Measurements from ENCODE around the gene NTRK2.

Gene NTRK2

DNA sequence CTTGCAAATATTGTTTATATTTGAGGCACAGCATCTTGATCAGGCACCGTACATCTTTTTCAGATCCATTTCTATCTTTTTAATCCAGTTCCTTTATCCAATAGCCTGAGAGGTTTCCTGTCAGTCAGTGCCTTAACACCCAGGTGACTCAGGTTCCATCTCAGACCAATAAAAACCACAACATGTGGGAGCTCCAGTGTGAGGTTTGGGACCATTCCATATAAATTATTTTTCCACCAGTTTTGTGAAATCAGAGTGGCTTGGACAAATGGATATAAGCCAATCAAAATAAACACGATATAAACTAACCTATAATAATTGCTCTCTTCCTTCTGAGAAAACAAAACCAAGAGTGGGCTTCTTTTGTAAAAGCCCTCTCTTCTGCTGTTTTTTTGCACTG lies 351.3 kb downstream of the NTRK2 start:
- DNase-seq = no peak
- in situ Hi-C loops (cut with MboI; ENCODE audit: low pct_unique_long_range_greater_than_20kb, low sequenced_read_pairs) = no loop called here

DNA sequence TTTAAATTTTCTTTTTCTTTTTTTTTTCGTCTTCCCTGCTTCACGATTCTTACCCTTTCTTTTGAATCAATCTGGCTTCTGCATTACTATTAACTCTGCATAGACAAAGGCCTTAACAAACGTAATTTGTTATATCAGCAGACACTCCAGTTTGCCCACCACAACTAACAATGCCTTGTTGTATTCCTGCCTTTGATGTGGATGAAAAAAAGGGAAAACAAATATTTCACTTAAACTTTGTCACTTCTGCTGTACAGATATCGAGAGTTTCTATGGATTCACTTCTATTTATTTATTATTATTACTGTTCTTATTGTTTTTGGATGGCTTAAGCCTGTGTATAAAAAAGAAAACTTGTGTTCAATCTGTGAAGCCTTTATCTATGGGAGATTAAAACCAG lies 352.2 kb downstream of the NTRK2 start:
- in situ Hi-C loops (cut with MboI; ENCODE audit: low pct_unique_long_range_greater_than_20kb, low sequenced_read_pairs) = no loop called here
- no peak for DNase-seq

DNA sequence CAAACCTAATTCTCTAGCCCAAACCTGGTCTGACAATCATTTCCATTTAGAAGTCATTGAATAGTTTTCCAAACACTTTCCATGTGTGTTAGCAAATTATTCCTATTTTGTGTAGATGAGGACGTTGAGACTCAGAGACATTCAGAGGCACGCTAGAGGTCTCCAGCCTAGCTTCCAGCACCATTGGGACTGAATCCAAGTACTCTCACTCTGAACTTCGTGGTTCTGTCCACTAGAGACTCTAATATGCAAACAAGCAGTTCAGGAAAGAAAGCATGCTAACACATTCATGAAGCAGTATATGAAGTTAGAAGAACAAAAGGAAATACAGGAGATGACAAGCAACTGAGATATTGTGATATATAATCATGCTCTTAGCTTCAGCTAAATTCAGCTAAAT lies 354.8 kb downstream of the NTRK2 start:
- no peak for DNase-seq
- in situ Hi-C loops (cut with MboI; ENCODE audit: low pct_unique_long_range_greater_than_20kb, low sequenced_read_pairs) = no loop called here

DNA sequence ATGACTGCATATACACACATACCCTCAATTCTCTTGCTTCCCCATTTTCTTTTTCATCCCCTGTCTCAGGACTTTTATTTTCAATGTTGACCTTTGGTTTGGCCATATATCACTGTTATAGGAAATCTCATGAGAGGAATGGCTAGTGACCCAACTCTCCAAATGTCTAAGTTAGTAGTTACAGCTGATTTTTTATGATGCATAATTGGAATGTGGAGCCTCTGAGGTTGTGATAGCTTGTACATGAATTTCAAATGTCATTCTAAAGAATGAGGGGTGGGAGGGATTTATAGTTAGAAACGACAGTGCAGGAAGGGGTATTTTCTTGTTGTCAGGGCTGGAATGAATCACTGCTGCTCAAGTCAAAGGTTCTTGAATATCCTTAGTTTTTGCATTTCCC lies 356.1 kb downstream of the NTRK2 start:
- no peak for DNase-seq
- in situ Hi-C loops (cut with MboI; ENCODE audit: low pct_unique_long_range_greater_than_20kb, low sequenced_read_pairs) = no loop called here

DNA sequence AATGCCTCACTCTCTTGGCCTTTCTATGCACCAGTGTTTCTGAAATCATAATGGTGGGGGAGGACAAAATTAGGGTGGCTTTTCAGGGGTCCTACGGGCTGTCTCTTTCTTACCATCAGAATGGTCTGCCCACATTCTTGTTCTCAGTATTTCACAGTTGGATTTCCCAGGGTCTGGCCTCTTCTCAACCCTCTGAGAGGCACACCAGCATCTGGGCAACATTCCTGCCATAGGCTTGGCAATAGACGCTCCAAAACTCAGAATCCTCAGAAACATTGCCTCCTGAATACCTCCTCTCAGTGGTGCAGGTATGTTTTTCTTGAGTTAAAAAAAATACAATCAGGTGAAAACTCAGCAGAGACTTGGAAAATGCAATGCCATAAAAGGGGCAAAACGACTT lies 358.3 kb downstream of the NTRK2 start:
- in situ Hi-C loops (cut with MboI; ENCODE audit: low pct_unique_long_range_greater_than_20kb, low sequenced_read_pairs) = no loop called here
- DNase-seq = no peak

DNA sequence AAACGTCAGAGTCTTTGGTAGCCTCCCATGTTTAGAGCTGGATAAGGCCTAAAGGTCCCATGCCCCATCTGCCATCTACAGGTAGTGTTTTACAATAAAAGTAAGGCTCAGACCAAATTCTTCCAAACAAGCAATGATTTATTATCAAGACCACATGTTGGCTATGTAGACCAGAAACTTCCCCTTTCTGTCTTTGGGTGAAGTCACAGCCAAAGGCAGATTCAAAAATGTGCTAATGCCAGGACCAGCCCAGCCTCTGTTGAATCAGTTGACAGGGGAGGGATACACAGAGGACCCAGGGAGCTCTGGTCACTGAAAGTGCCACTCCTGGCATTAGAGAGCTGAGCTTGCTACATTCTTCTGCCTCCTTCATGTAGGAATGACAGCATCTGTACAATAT lies 360.8 kb downstream of the NTRK2 start:
- in situ Hi-C loops (cut with MboI; ENCODE audit: low pct_unique_long_range_greater_than_20kb, low sequenced_read_pairs) = no loop called here
- DNase-seq = peak; percentile 3

DNA sequence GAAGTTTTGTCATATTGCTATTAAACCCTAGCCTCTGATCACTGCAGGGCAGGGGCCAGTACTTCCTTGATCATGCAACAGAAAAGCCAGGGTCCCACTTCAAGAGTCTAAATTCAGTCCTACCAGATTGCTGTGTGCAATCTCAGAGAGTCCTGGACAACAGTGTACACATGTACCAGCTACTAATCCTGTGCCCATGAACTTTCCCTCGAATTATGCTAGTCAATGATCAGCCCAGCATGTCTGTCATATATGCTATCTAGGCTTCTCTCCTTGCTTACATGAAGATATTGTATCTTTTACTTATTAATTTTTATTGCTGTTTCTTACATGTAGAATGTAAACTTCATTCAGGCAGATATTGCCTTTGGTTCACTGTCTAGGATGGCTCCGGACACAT lies 367.0 kb downstream of the NTRK2 start:
- in situ Hi-C loops (cut with MboI; ENCODE audit: low pct_unique_long_range_greater_than_20kb, low sequenced_read_pairs) = no loop called here
- no peak for DNase-seq

DNA sequence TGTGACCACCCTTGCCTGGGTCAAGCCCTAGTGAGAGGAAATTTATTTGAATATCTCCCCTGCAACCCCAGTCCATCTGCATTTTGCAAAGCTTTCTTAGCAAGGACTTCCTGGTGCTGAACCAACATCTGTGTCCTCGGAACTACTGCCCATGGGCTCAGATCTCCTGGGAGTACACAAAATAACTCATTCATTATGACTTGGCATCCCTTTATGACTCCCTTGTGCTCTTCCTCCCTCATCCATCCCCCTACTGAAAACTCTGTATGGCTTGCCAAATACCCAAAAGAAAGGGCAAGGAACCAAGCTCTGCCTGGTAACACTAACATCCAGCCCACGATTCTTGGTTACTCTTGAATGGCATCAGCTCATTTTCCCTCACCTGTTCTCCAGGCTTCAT lies 368.5 kb downstream of the NTRK2 start:
- DNase-seq = no peak
- in situ Hi-C loops (cut with MboI; ENCODE audit: low pct_unique_long_range_greater_than_20kb, low sequenced_read_pairs) = no loop called here

DNA sequence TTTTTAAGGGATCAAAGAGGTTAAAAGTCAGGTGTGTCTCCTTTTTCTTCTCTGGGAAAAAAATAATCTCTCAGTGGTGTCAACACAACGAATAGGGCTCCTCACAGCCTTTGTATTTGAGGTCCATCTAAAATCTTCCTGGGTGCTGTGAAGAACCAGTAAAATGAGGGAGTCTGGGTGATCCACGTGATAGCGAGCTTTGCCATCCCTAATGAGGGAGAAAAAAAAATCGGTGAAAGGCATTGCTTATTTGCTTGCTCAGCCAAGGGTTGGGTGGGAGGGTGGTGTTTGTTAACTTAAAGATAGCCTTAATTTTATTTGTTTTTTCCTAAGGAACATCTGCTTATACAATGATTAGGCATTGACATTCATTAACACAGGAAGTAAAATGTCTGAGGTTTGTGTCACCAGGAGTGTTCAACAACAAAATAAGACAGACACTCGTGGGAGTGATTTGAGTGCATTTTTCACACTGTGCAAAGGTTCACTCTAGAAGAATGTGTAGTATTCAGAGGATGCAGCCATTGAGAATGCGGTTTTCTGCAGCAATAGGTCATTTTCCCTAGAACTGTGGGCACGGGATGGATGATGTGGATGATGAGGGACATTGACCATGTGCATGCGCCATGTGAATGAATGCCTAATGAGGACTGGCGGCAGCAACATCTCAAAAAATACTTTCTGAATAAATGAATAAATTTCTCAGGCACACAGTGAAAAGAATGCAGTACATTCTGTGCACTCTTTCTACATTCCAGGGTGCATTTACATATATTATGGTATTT lies 369.5 kb downstream of the NTRK2 start:
- no peak for DNase-seq
- in situ Hi-C loops (cut with MboI; ENCODE audit: low pct_unique_long_range_greater_than_20kb, low sequenced_read_pairs) = no loop called here

DNA sequence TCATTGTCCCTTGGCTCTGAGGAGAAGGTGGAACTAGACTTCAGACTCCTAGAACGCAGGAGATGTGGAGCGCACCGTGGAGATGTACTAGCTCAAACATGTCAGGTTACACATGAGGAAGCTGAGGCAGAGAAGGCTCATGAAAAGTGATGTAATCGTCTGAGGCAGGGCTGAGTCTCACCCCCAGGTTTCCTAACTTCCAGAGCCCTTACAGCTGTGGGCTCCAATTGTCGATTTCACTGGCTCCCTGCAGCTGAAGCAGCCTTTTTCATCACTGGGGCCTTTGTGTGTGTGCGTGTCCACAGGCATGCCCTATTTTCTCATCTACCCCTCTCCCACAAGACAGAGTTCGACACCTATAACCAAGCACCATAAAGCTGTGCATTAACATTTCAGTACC lies 370.6 kb downstream of the NTRK2 start:
- no peak for DNase-seq
- in situ Hi-C loops (cut with MboI; ENCODE audit: low pct_unique_long_range_greater_than_20kb, low sequenced_read_pairs) = no loop called here

DNA sequence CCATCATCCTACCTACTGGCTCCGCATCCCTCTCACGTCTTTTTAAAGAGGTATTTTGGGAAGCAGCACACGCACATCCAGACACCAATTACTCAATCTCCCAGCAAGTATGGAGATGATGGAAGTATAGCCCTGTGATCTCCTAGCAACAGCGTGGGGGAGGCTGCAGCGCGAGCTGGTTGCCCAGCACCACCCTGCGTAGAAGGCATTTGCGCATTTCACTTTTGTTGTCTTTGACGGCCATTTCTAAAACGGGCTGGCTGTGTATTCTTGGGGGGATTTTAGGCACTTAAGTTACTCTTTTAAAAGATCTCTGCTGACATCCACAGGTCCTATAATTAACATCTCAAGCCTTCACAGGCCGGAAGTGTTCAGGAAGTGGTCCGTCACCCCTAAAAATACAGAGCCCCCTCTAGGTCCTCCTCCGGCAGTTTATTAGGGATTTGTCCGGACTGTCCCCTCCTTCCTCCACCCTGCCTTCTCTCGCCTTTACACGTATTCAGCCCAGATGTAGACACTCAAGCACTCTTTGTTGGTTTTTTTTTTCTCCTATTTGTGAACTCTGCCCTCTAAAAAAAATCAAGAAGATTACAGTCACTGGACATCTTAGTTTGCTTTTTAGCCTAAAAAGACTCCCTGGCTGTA lies 371.4 kb downstream of the NTRK2 start:
- DNase-seq = no peak
- in situ Hi-C loops (cut with MboI; ENCODE audit: low pct_unique_long_range_greater_than_20kb, low sequenced_read_pairs) = no loop called here

DNA sequence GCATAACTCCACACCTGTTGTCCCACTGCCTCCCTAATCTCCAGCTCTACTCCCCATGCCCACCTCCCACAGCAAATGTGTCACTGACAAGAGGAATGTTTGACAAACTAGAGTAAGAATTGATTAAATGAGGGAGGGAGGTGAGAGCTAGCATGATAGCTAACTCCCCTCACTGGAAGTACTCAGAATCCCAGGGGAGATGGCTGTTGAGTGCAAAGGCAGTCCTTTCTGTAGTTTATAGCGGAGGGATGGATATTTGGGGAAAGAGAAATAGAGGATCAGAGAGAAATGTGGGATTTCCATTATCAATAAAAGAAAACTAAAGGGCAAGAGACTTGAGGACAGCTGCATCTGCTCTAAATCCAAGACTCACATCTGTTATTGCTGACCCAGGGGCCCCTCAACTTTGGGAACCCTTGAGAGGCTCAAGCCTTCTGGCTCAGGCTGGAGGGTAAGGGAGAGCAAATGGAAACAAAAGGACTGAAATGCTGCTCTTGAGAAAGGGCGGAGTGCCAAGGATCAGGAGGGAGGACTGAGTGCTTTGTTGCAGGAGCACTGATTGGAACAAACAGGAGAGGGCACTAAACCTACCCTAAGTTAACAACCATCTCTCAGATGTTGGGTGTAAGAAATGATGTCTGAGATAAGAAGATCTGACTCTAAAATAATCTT lies 372.1 kb downstream of the NTRK2 start:
- no peak for DNase-seq
- in situ Hi-C loops (cut with MboI; ENCODE audit: low pct_unique_long_range_greater_than_20kb, low sequenced_read_pairs) = no loop called here

DNA sequence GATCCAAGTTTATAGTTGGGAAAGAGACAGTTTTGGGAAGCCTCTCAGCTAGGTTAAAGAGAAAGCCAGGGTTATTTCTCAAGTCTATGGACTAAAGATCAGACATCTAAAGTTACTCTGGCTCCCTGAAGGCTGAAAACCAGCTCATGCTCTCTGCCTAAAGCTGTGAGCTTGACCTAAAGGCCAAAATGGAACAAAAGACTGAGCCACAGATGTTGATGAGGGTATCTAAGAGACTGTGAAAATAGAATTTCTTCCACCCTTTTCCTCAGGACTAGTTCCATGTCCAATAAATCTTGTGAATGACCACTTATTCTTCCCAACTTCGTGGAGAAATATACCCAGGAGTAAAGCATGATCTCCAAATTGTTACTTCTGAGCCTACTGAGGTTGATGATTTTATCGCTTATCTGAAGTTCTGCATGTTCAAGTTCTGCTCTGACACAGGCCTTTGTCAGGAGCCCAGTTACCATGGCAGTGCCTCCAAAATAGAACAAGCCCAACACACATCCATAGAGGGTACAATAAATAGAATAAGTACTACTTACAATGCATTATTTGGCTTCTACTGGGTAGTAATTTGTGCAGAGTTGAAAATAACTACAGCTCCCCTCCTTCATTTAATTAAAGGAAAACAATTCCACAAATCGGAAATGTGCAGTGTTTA lies 373.6 kb downstream of the NTRK2 start:
- DNase-seq = no peak
- in situ Hi-C loops (cut with MboI; ENCODE audit: low pct_unique_long_range_greater_than_20kb, low sequenced_read_pairs) = no loop called here

DNA sequence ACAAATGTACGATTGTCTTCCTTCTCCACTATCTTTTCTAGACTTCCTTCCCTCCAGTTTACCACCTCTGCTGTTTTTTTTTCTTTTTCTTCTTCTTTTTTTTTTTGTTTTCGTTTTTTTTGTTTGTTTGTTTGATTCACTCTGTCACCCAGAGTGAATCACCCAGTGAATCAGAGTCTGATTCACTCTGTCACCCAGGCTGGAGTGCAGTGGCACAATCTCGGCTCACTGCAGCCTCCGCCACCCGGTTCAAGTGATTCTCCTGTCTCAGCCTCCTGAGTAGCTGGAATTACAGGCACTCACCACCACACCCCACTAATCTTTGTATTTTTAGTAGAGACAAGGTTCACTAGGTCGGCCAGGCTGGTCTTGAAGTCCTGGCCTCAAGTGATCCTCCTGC lies 375.7 kb downstream of the NTRK2 start:
- in situ Hi-C loops (cut with MboI; ENCODE audit: low pct_unique_long_range_greater_than_20kb, low sequenced_read_pairs) = no loop called here

DNA sequence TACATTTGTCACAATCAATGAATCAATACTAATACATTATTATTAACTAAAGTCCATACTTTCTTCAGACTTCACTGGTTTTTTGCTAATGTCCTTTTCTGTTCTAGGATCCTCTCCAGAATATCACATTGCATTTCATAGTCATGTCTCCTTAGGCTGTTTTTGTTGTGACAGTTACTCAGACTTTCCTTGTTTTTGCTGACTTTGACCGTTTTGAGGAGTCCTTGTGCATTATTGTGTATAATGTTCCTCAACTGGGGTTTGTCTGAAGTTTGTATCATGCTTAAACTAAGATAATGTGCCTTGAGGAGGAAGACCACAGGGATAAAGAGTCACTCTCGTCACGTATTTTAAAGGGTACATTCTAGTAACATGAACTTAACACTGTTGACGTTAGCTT lies 376.9 kb downstream of the NTRK2 start:
- no peak for DNase-seq
- in situ Hi-C loops (cut with MboI; ENCODE audit: low pct_unique_long_range_greater_than_20kb, low sequenced_read_pairs) = no loop called here

More for the DNA sequence above, 375.7 kb downstream of the NTRK2 start:
- DNase-seq = no peak

DNA sequence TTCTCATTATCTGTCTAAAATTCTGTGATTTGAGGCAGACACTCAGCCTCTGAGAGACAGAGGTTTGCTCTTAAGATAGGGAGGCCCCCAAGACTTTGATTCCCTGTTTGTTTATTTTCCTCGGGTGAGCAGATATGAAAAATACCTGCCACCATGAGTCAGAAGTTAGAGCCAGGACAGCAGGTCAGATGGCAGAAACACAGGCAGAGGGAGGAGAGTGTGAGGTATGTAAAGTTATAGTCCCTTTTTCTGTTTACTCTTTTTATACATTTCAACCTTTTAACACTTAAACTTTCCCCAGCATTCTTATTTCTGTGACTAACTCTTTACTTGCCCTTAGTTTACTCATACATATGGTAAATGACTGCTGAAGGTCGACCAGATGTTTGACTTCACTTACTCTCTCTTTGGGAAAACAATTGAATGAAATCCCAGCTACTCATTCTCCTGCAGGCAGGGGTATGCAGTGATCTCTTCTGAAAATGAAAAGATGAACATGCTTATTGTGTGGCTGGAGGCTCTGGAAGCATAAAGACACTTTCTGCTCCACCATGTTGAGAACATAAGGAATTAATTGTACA lies 383.8 kb downstream of the NTRK2 start:
- in situ Hi-C loops (cut with MboI; ENCODE audit: low pct_unique_long_range_greater_than_20kb, low sequenced_read_pairs) = no loop called here
- no peak for DNase-seq

DNA sequence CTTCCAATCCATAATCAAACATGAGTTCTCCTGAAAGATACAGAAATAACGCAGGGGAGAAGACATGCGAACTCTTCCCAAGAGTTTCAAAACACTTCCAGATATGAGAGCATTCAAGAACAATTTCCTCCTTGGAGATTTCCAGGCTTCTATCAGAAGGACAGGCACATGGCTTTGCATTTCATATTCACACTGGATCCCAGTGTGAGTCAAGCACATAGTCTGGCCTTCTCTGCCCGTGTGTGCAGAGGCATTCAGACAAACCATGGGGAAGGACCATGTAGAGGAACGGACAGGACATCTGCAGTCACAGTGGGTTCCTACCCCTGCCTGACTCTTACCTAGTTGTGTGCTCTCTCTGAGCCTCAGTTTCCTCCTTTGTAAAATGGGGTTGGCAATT lies 384.5 kb downstream of the NTRK2 start:
- no peak for DNase-seq
- in situ Hi-C loops (cut with MboI; ENCODE audit: low pct_unique_long_range_greater_than_20kb, low sequenced_read_pairs) = no loop called here

DNA sequence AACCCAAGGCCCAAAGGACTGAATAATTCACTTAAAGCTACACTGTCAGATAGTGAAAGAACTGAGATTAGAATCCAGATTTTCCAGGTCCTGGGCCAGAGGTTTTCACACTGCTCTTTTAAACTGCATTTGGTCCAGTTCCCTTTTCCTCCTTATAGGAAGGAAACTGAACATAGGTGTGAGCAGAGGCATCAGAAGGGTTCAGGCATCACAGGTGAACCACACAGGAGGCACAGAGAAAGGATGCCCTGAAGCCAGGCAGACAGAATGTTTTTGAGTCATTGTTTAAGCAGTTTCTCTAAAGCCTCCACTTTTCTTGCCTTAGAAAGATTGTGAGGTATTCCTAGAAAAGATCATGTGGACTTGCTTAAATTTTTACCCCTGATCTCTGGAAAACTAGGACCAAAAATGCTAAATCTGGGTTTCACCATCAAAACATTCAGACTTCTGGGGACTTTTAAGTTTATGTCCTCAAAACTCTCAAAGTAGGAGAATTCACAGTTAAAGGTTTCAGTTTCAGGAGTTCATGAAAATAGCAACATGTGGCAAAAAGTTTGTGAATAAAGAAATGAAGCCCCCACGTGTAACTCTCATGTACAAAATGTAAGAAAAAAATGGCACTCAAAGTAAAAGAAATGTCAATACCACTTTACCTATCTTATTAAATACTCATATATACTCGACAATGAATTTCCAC lies 386.1 kb downstream of the NTRK2 start:
- in situ Hi-C loops (cut with MboI; ENCODE audit: low pct_unique_long_range_greater_than_20kb, low sequenced_read_pairs) = no loop called here
- no peak for DNase-seq

DNA sequence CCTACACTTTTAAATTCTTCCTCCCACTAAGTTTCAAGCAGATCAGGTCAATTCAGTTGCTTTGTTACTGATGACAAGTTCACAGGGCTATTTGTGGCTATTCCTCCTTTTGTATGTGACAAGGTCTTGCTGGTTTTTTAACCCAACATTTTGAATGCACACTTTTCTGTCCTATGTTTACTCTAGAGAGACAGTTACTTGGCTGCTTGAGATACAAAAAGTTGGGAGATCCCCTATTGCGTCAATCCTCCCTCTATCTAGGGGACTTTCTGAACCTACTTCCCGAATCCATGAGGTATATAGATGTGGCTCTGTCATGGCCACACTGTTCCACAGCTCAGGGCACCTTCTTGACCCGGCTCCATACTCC lies 386.7 kb downstream of the NTRK2 start:
- in situ Hi-C loops (cut with MboI; ENCODE audit: low pct_unique_long_range_greater_than_20kb, low sequenced_read_pairs) = no loop called here
- no peak for DNase-seq

Data from KBM-7 (cell line).